AG10803 (cell line): ENCODE measurements around the gene DUSP19.

Experiments used
- DNase-seq: peaks from one replicate; pipeline ENCODE4 v3.0.0; 2010; ENCODE audit warnings: low read depth
- H3K4me3 ChIP-seq: 2 replicates; pipeline ENCODE4 v1.5.1; 2011; ENCODE audit warnings: mild to moderate bottlenecking, low read length, control low read depth
- TF ChIP-seq, protein P1 (sequence below): conservative IDR thresholded peaks from 2 replicates; pipeline ENCODE4 v1.5.1; 2011; ENCODE audit warnings: mild to moderate bottlenecking, low read length, control low read depth, inconsistent platforms

The DUSP19 gene

DNA sequence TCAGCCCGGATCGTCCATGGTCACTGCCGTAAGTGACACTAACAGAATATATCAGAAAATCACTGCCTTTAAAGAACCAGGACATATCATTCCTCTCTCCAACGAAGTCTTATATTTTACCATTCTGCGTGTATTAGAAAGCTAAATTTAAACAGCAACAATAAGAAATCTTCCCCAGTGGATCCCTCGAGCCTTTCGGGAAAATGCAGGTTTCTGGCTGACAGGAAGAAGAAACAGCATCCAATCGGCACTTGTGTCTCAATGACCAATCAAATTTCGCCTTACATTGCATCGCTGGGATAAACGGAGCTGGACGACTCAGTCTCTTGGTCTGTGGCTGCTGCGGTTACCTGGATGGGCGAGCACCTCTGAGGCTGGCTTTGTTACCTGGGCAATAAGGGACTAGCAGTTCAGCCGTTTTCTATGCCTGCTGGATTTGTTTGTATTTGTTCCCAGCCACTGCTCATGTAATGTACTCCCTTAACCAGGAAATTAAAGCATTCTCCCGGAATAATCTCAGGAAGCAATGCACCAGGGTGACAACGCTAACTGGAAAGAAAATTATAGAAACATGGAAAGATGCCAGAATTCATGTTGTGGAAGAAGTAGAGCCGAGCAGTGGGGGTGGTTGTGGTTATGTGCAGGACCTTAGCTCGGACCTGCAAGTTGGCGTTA is at the start of gene DUSP19:
Gene DUSP19 (plus strand): TSS at position 284 of the 675 bp plus-strand sequence. CDS start 187 bp downstream, at position 471.
- DNase-seq = peak; percentile 82
- peak within 1 kb of the TSS; percentile 90 for H3K4me3 ChIP-seq
- TF ChIP-seq, protein P1, sequence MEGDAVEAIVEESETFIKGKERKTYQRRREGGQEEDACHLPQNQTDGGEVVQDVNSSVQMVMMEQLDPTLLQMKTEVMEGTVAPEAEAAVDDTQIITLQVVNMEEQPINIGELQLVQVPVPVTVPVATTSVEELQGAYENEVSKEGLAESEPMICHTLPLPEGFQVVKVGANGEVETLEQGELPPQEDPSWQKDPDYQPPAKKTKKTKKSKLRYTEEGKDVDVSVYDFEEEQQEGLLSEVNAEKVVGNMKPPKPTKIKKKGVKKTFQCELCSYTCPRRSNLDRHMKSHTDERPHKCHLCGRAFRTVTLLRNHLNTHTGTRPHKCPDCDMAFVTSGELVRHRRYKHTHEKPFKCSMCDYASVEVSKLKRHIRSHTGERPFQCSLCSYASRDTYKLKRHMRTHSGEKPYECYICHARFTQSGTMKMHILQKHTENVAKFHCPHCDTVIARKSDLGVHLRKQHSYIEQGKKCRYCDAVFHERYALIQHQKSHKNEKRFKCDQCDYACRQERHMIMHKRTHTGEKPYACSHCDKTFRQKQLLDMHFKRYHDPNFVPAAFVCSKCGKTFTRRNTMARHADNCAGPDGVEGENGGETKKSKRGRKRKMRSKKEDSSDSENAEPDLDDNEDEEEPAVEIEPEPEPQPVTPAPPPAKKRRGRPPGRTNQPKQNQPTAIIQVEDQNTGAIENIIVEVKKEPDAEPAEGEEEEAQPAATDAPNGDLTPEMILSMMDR = no peak

- H3K4me3 ChIP-seq = no peak overlapping the region
- peak; percentile 67 for DNase-seq
- TF ChIP-seq, protein P1 = no peak
Measured at GRCh38 chr2:183029219-183029618, 49.3 kb upstream of the DUSP19 start.

GRCh38 chr2:183031911-183032794 is 46.4 kb upstream of the DUSP19 start:
- no peak overlapping the region for H3K4me3 ChIP-seq
- DNase-seq = no peak
- TF ChIP-seq, protein P1 = no peak

GRCh38 chr2:183033951-183034350 is 44.6 kb upstream of the DUSP19 start:
- H3K4me3 ChIP-seq = no peak overlapping the region
- TF ChIP-seq, protein P1 = no peak
- no peak for DNase-seq

GRCh38 chr2:183034806-183035205 is 43.7 kb upstream of the DUSP19 start:
- no peak overlapping the region for H3K4me3 ChIP-seq
- DNase-seq = peak; percentile 57
- TF ChIP-seq, protein P1 = no peak

DNA sequence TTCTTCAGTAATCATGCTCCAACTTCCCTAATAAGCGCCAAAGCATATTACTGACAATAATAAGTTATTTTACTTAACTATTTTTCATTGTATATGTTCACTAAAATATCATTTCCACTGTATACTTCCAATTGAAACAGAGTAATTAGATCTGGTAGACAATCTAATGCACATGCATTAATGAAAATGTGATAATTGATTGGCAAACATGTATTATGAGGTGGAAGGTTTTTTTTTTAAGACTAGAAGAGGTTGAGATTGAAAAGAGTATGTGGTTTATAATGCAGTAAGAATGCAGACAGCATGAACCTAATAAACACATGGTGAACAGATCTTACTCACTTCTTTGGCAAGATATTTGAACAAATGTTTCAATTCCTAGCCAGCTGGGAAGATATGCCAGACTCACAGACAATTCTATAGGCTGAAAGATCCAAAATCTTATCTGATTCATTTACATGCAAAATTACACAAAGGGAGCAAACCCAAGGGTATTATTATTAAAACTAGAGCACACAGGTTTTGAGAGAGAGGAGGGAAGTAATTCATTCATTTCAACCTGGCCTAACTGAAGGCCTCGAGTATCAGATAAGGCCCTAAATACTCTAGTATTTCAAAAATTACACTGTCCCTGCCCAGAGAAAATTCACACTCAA is 43.1 kb upstream of the DUSP19 start:
- peak; percentile 78 for DNase-seq
- TF ChIP-seq, protein P1 = no peak
- peak overlapping the region; percentile 81 for H3K4me3 ChIP-seq
